Breast epithelium (tissue), 4 donors: ENCODE data around the gene CACNG4. TPM values are rescaled to one million over a fixed set of nuclear protein-coding genes. Genes with fewer than 3 reads are reported as not detected.

ENCODE experiments used
- DNase-seq, 2 donors: peaks; one replicate each; pipeline ENCODE4 v3.0.0-alpha.2; 2019; ENCODE audit warnings: low spot score in 2 of 2
- H3K27ac ChIP-seq, 2 donors: fragments of 200-600 bp; sonication (generic) in 1 of 2; one replicate each; pipeline ENCODE4 v1.5.1; 2016 to 2019; ENCODE audit warnings: mild to moderate bottlenecking in 1 of 2
- H3K27me3 ChIP-seq, 2 donors: fragments of 200-600 bp; sonication (generic) in 1 of 2; one replicate each; pipeline versions ENCODE4 v1.5.1 to v1.6.0; 2017 to 2019; ENCODE audit warnings: control low read depth in 1 of 2, mild to moderate bottlenecking in 1 of 2
- H3K36me3 ChIP-seq: fragments of 200-600 bp; one replicate; pipeline ENCODE4 v1.5.1; 2019
- H3K4me1 ChIP-seq, 2 donors: fragments of 200-600 bp; sonication (generic); one replicate each; pipeline ENCODE4 v1.5.1; 2016 to 2019; ENCODE audit warnings: control low read depth in 1 of 2
- H3K4me3 ChIP-seq, 3 donors: fragments of 200-600 bp; sonication (generic); 1 replicate in 2 of 3; 2 replicates in 1 of 3; pipeline ENCODE4 v1.5.1; 2016 to 2019; ENCODE audit warnings: mild to moderate bottlenecking in 3 of 3, moderate library complexity in 2 of 3
- H3K9me3 ChIP-seq, 2 donors: fragments of 200-600 bp; sonication (generic) in 1 of 2; one replicate each; pipeline ENCODE4 v1.5.1; 2016 to 2019; ENCODE audit warnings: control low read depth in 1 of 2
- POLR2A ChIP-seq: fragments of 450-650 bp; IDR thresholded peaks from one replicate; pipeline ENCODE4 v1.6.1; 2016; ENCODE audit warnings: antibody characterized with exemption, mild to moderate bottlenecking, moderate library complexity
- POLR2AphosphoS5 ChIP-seq, 3 donors: sonication (generic); formaldehyde crosslinking; IDR thresholded peaks; one replicate each; pipeline ENCODE4 v1.6.1; 2017; ENCODE audit warnings: antibody characterized with exemption in 3 of 3
- intact Hi-C: fragments of 100-400 bp; cut with DNase I; formaldehyde crosslinking; loops from one replicate; pipeline ENCODE4 v1.15.1; 2023; ENCODE audit warnings: low total_unique reads
- total RNA-seq, 3 donors: library from RNA; depleted of rRNA; stranded (reverse); fragments of >200 nt; gene quantifications; one replicate each; pipeline ENCODE4 v1.1.0, GENCODE V29; 2016
- TF ChIP-seq, protein P1 (sequence below), 3 donors: fragments of 450-650 bp; IDR thresholded peaks; one replicate each; pipeline ENCODE4 v1.5.1; 2016 to 2017; ENCODE audit warnings: antibody characterized with exemption in 3 of 3, mild to moderate bottlenecking in 3 of 3, moderate library complexity in 3 of 3

CACNG4 gene
- total RNA-seq, 3 donors from 2014 or later = 2.6 to 7.3 TPM; not detected in 1

DNA sequence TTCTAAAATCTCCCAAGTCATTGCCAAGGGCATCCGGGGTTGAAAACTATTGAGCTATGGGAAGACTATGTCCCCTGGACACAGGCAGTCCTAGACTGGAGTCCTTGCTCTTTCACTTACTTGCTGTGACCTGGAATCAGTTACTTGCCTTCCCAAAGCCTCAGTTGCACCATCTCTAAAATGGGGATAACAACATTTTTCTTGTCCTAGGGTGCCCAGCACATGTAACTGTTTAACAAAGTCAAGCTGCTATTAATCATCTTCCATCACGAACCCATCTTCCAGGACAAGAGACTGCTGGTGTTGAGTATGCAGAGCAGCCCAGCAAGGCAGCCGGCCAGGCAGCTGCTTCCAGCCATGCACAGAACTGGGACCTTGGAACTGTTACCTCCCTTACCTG lies 9.9 kb upstream of the CACNG4 start:
- Histone ChIP-seq H3K4me3 (no peak overlapping the region), H3K4me1 (peaks cover 12 to 21% of the 10 kb centered on the region in 2 donors), H3K27me3 (no peaks in the 10 kb centered on the region), H3K36me3 (no peaks in the 10 kb centered on the region), H3K27ac (no peak overlapping the region), H3K9me3 (no peaks in the 10 kb centered on the region)
- intact Hi-C loops = no loop called here
- TF ChIP-seq POLR2A = no peak
- TF ChIP-seq, protein P1, sequence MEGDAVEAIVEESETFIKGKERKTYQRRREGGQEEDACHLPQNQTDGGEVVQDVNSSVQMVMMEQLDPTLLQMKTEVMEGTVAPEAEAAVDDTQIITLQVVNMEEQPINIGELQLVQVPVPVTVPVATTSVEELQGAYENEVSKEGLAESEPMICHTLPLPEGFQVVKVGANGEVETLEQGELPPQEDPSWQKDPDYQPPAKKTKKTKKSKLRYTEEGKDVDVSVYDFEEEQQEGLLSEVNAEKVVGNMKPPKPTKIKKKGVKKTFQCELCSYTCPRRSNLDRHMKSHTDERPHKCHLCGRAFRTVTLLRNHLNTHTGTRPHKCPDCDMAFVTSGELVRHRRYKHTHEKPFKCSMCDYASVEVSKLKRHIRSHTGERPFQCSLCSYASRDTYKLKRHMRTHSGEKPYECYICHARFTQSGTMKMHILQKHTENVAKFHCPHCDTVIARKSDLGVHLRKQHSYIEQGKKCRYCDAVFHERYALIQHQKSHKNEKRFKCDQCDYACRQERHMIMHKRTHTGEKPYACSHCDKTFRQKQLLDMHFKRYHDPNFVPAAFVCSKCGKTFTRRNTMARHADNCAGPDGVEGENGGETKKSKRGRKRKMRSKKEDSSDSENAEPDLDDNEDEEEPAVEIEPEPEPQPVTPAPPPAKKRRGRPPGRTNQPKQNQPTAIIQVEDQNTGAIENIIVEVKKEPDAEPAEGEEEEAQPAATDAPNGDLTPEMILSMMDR (IDR thresholded peaks at IDR 0.05) = no peak
- TF ChIP-seq POLR2AphosphoS5 (IDR thresholded peaks at IDR 0.05) = no peak
- no peak for DNase-seq

DNA sequence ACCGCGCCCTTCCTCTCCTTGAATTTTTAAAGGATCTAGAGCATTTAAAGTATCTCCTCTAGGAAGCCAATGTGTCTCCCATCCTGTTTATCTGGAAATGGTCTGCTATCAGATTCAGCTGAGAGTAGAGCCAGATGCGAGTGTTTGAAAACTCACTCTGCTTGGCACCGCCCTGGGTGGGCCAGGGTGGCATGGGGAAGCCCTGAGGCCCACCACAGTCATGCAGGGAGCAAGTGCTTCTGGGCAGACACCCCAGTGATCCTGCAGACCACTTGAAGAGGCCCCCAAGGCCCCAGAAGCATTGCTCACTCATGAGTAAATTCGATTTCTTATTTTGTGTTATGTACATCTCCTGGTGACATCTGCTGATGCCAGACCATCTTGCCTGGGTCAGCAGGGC lies 8.7 kb upstream of the CACNG4 start:
- Histone ChIP-seq H3K4me3 (no peak overlapping the region), H3K4me1 (peaks cover 12 to 15% of the 10 kb centered on the region in 2 donors), H3K36me3 (no peaks in the 10 kb centered on the region), H3K27ac (no peak overlapping the region), H3K27me3 (no peaks in the 10 kb centered on the region), H3K9me3 (no peaks in the 10 kb centered on the region)
- DNase-seq = no peak
- intact Hi-C loops = no loop called here
- TF ChIP-seq POLR2AphosphoS5 (IDR thresholded peaks at IDR 0.05) (no peak), POLR2A (no peak)
- TF ChIP-seq, protein P1 (IDR thresholded peaks at IDR 0.05) = no peak

DNA sequence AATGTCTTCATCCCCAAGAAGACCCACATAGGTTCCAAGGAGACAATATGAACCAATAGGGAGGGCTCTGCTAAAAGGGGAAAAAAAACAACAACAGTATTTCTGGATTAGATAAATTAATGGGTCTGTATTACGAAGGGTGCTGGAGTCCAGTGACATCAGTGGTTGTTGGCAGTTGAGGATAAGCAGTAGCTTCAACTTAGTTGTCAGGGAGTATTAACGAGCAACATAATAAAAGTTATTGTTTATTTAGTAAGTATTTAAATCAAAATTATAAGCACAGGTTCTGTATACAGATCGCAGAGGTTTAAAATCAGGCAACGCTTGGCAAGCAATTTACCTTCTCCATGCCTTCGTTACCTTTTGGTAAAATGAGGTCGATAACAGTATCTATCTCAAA lies 7.6 kb upstream of the CACNG4 start:
- no peak overlapping the region for H3K4me3 ChIP-seq
- DNase-seq = no peak
- no peaks in the 10 kb centered on the region for H3K9me3 ChIP-seq
- H3K4me1 ChIP-seq = peaks cover 11 to 12% of the 10 kb centered on the region in 2 donors
- H3K27me3 ChIP-seq = no peaks in the 10 kb centered on the region
- TF ChIP-seq, protein P1 (IDR thresholded peaks at IDR 0.05) = no peak
- no peak for TF ChIP-seq POLR2A
- TF ChIP-seq POLR2AphosphoS5 (IDR thresholded peaks at IDR 0.05) = no peak
- no peaks in the 10 kb centered on the region for H3K36me3 ChIP-seq
- intact Hi-C loops = no loop called here
- no peak overlapping the region for H3K27ac ChIP-seq

DNA sequence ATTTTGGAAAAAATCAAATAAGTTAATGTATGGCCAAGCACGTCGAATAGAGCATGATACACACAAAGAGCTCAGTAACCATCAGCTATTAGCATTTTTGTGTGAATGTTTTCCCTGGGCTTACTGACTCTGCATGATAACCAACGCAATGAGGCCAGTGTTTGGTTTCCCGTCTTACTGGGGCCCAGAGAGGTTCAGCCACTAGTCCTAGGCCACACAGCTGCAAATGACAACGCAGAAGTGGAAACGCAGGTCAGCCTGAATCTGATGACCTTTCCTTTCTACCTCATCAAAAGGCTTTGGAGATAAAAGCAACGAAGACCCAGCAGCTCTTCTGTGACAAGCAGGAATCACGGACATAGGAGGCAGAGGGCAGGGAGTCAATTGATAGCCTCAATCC lies 7.2 kb upstream of the CACNG4 start:
- no peak overlapping the region for H3K4me3 ChIP-seq
- no peaks in the 10 kb centered on the region for H3K9me3 ChIP-seq
- H3K27ac ChIP-seq = no peak overlapping the region
- no peak for DNase-seq
- TF ChIP-seq, protein P1 (IDR thresholded peaks at IDR 0.05) = no peak
- TF ChIP-seq POLR2AphosphoS5 (IDR thresholded peaks at IDR 0.05) = no peak
- no peak for TF ChIP-seq POLR2A
- no peaks in the 10 kb centered on the region for H3K36me3 ChIP-seq
- H3K27me3 ChIP-seq = no peaks in the 10 kb centered on the region
- intact Hi-C loops = no loop called here
- H3K4me1 ChIP-seq = peaks cover 10 to 11% of the 10 kb centered on the region in 2 donors

DNA sequence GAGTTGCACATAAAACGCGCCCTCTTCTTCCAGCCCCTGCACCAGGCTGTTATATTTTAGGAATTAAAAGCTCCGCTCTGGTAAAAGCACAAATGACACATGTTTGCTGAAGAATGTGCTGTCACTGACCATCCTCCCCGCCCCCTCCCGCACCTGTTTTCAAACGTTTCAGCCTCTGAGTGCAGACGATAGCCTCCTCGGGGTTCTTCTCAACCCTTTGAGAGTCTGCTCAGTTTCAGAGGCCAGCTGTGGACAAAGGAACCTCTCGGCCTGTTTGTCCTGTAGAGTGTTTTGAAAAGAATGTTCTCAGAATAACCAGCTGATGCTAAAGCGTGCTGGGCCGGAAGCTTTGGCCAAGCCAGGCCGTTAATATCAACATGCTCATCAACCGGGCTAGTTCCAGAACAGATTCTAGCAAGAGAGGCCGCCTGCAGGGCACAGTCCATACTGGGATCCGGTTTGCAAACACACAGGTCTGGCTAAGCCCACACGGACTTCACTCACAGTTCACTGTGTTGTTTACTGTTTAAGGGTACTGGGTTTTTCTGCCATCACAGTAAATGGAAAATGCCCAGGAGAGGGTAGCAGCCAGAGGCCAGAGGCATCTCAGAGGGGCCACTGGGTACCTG lies 6.4 kb upstream of the CACNG4 start:
- H3K27ac ChIP-seq = peak overlapping the region; percentile 20 to 31
- H3K36me3 ChIP-seq = no peaks in the 10 kb centered on the region
- intact Hi-C loops = no loop called here
- H3K4me3 ChIP-seq = no peak overlapping the region
- H3K27me3 ChIP-seq = no peaks in the 10 kb centered on the region
- H3K4me1 ChIP-seq = peaks cover 2 to 4% of the 10 kb centered on the region in 2 donors
- peak in 1 of 2 donors; percentile 77 for DNase-seq
- TF ChIP-seq, protein P1 (IDR thresholded peaks at IDR 0.05) = no peak
- TF ChIP-seq POLR2AphosphoS5 (IDR thresholded peaks at IDR 0.05) = no peak
- TF ChIP-seq POLR2A = no peak
- no peaks in the 10 kb centered on the region for H3K9me3 ChIP-seq
